GM19452 (cell line): ENCODE measurements around the gene HEBP1.

Experiments used
- ATAC-seq: cut with Tn5 transposase; IDR thresholded peaks from one replicate; pipeline ENCODE4 v1.9.1; 2021; ENCODE audit not compliant: unreplicated experiment

HEBP1 gene

GRCh38 chr12:12954878-12955625, 45.0 kb downstream of the HEBP1 start:
- ATAC-seq, result no peak

- ATAC-seq, result no peak
These were observed 45.7 kb downstream of the HEBP1 start for GRCh38 chr12:12954356-12954755.

DNA sequence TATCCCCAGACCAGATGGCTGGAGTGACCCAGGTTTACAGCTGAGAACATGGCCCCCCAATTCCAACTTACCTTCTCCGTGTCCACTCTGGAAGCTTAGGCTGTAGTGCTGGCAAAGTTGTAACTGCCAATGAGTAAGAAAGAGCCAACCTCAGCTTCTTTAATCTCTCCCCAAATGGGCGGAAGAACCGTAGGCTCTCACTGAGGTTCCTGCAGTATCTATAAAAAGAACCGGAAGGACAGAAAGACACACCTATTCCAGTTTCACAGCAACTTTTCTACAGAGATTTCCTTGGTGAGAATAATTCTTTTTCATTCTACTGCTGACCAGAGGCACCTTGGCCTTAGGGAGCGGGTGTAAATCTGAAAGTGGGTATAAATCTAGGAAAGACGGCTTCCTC, 48.0 kb downstream of the HEBP1 start, which contains the start of gene GPRC5D:
Gene GPRC5D (minus strand): TSS at position 135 of the 400 bp plus-strand sequence. CDS start 1,786 bp downstream, outside the sequence.
- no peak for ATAC-seq

GRCh38 chr12:12951504-12951903, 48.6 kb downstream of the HEBP1 start:
- ATAC-seq, result no peak

DNA sequence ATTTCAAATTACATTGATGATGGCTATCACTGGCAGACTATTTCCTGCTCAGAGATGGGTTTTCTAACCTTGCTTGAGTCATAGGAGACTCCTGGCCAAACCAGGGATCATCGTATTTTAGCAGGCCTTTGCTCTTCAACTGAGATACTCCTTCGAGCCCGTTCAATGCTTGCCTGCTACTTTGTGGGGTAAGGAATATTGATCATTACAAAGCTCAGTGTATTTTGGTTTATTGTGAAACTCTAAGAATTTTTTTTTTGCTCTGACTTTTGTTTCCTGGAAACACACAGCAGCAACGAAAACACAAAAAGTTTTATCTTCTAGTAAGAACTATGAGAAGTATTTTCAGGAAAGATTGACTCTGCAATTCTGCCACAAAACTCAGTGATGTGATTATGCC, 52.2 kb downstream of the HEBP1 start:
- ATAC-seq, result no peak

DNA sequence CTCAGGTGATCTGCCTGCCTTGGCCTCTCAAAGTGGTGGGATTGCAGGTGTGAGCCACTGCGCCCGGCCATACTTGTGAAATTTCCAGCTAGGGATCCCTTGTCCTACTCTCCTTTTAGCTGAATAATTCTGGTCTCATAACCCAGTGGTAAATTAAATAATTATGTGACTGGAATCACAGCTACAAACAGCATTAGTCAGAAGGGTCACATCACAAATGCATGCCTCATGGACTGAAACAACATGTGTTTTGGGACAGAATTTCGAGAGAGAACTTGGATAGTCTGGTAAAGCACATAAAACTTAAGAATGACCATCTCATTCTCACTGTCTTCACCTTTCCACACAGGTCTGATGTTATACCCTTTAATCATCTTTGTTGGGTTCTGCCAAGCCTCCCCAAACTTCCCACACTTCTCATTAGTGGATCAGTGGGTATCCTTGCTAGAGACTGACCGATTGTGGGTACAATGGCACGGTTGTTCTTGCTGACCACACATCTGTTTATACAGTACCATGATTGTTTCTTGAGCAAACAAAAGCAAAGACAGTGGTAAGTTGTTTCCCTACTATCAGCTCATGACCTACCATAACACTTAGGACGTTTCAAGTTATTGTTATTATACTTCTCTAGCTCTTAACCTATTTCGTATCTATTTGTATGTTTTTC, 53.2 kb downstream of the HEBP1 start:
- ATAC-seq, result no peak

- no peak for ATAC-seq
These were observed 54.5 kb downstream of the HEBP1 start for GRCh38 chr12:12945591-12945990.

DNA sequence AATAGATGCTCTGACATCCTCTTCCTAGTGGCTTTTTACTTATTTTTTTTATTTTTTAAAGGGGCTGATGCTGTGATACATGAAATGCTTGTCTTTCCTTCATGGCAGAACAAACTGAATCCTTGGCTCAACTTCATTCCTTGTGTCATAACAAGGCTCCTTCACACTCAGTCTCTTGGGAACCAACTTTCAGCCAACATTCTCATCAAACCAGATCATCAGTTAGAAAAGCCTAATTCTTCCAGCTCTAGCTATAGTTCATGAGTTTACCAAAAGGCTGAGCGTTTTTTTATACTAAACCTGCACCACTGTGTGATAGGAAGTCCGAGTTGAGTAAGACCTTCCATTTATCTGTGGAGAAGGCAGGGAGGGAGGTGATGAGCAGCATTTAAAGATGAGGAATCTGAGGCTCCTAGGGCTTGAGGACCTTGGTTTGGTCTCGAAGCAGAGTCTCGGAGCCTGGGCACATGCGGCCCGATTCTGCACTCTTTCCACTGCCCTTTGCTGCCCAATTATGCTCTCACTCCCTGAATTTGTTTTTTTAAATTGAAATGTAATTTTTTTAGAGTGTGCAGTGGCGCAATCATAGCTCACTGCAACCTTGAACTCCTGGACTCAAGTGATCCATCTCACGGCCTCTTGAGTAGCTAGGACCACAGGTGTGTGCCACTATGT, 56.3 kb downstream of the HEBP1 start:
- ATAC-seq, result no peak

DNA sequence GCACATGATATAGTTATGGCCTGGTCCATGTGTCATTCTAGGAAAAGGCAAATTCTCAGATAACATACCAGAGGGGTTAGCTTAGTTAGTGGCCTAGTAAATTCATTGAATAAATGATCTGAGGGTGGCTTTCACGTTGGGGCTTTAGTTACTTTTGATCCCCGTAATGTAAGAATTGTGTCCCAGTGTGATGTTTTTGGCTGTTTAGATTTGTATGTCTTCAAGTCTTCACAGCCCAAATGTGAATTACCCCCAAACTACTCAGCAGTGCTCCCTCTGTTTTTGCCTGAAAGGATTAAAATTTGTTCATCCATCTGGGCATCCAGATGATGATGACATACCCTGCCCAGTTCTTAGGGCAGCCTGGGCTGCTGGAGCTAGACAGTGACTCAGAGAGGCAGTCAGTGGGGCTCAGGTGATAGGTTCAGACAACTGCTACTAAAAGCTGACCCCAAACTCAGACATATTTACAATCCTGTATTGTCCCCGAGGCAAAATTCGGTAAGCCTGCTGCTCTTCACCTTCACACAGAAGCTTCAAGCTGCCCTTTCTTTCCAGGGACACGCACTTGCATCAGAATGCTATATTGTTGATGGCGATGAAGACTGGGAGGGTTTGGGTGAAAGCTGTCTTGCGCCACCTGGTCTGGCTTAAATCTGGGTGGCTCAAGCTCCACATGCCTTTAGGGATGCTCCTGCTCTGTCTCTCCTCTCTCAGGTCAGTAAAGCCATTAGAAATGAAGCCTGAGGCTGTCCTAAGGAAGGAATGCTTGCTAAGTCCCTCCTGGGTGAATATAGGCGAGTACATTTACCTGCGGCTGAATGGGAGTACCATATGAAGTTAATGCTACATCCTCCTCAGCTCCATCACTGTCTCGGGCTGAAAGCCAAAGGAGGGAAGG, 58.4 kb downstream of the HEBP1 start:
- no peak for ATAC-seq

GRCh38 chr12:12939888-12940287, 60.2 kb downstream of the HEBP1 start:
- no peak for ATAC-seq

DNA sequence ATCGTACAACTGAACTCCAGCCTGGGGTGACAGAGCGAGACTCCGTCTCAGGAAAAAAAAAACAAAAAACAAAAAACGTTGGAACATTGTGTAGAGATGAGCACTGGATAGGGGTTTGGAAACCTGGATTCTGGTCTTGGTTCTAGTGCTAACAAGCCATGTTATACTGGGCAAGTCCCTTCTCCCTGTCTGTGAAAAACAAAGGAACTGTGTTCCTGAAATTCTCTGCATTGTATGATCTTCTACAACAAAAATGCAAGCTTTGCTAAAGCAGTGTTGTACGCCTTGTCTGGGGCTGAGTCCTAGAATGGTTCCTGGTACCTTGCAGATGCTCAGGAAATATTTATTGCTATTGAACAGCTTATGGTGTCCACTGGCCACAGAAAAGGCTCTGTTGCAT, 61.5 kb downstream of the HEBP1 start:
- no peak for ATAC-seq

DNA sequence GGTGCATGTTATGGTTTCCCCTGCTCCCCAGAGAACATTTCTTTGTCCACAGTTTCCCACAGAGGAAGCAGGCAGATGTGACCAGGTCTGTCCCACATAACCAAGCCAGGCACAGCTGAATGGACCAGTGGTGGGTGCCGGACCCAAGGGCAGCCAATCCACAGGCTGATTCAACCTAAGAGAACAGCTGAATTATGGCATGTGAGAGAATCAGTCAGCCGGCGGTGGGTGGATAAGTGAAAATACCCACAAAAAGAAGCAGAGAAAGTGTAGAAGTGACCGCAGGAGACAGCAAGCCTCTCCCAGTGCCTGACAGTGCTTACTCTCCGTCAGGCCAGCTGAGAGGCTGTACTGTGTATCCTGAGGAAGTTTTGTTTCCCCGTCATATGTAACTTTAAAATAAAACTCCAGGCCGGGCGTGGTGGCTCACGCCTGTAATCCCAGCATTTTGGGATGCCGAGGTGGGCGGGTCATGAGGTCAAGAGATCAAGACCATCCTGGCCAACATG, 63.0 kb downstream of the HEBP1 start:
- ATAC-seq, result no peak

- no peak for ATAC-seq
These were observed 65.5 kb downstream of the HEBP1 start for GRCh38 chr12:12934556-12934955.

DNA sequence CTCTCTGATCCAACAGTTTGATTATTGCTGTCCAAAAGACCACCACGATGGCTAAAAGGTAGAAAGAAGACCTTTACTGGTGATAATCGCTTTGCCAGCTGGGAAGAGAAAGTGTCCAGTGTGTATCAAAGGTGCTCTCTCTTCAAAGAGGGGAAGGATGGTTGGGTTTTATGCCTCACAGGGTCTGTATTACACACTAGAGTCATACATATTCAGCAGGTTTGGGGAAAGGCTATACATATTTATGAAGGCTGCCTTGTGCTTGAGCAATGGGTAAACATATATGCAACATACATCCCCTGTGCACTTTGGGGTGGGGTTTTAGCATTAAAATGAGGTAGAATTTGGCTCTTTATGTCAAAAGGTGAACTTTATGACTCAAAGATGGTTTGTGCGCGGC, 66.3 kb downstream of the HEBP1 start:
- ATAC-seq, result no peak

DNA sequence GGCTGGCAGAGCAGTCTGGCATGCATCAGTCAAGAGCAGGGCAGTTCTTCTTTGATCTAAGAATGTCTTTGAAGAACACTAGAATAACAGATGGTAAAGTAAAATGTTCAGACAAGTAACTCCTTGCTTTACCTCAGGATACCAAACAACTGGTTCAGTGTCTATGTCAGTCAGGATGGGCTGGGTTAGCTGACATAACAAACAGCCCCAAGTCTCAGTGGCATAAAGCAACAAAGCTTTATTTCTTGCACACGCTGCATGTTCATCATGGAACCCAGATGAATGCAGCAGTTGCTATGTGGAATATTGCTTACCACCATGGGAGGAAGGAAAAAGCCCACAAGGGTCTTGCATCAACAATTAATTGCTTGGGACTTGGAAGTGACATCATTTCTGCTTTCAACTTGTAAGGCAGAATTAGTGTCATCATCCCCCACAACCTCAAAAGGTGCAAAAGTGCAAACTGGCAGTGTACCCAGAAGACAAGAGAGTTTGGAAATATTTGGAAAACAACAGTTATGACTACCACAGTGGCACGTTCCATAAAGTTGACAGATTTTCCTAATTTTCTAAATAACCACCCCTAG, 69.3 kb downstream of the HEBP1 start:
- no peak for ATAC-seq

DNA sequence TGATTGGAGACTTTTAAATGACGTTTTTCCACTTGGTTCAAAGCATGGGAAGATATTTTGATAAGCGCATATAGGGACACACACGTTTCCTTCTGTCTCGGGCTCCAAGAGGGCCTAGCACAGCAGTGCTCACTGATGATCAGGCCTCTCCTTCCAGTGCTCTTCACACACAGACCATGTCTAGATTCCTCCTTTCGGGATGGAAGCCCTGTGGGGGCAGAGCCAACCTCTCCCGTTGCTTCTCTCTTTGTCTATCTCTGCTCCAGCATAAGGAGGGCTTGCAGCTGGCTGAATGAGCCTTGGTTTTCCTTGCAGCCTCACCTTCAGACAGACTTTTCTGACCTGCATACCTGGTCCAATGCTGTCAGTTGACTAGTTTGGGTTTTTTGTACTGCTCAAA, 70.4 kb downstream of the HEBP1 start:
- no peak for ATAC-seq

DNA sequence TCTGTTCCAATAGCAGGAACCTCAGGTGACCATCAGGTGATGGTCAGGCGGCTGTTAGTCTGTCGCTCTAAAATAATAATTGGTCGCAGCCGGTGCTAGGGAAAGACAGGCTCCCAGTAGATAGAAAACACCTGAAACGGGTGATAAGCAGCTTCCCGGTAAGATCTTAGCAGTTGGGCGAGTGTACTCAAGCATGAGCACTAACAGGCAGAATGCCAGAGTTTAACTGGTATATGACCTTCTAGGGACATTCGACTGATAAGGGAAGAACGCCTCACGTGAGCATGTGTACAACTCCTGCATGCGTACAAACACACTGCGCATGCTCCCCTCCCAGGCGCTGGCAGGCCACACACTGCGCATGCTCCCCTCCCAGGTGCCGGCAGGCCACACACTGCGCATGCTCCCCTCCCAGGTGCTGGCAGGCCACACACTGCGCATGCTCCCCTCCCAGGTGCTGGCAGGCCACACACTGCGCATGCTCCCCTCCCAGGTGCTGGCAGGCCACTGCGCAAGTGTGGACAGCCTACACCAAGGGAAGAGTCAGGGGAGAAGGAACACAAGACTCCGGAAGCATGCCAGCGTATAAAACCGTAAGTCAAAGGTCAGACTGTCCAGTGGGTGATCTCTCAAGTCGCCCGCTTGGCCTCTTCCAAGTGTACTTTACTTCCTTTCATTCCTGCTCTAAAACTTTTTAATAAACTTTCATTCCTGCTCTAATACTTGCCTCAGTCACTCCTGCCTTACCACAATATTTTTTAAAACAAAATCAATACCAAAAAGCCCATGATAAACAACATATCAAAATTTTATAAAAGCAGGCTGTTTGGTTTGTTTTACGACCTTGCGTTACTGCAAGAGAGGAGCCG, 72.6 kb downstream of the HEBP1 start:
- no peak for ATAC-seq

DNA sequence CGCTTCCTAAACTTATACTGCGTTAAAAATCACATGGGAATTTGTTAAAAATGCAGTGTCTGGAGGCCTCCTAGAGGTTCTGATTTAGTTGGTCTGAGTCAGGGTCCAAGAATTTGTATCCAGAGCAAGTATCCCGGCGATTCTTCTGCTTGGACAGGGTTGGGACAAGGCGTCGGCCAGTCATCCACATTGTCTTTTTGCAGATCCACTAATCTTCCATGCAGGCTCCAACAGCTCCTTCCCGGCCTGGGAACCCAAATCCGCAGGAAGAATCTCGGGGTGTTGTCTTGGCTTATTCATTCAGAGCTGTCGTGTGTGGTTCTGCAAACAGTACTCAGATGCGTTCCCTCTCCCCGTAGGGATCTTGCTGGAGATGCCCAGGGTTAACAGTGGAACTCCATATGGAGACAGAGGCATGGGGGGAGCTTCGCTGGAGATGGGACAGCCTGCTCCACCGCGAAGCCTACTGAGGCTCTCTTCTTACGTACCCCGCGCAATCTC, 73.4 kb downstream of the HEBP1 start:
- no peak for ATAC-seq

DNA sequence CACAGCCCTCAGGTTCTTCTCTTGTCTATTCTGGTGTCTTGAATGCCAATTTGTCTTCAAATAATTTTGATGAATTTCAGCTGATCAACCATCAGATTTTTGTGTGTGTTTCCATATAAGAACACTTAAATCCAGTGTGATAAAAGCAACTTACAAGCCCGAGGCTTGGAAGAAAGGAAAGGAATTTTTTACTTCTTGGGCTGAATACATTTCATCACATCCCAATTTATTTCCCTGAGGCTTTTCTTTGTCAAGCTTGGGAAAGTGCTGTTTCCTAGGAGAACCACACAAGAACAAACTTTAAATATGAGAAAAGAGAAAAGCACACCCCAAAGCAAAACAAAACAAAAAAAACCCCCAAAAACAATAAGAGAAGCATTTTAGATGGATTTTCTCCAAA, 74.7 kb downstream of the HEBP1 start:
- no peak for ATAC-seq
